ENCODE data around the gene THSD7A. TPM values are rescaled to one million over a fixed set of nuclear protein-coding genes. Genes with fewer than 3 reads are reported as not detected.

The THSD7A gene
- total RNA-seq, 1 donor from 2014 or later, result 21.6 TPM

- DNase-seq (ENCODE audit: low spot score), result no peak
Measured at GRCh38 chr7:11810043-11810625, 21.9 kb downstream of the THSD7A start.

- no peak for DNase-seq (ENCODE audit: low spot score)
Measured at GRCh38 chr7:11807000-11807399, 25.0 kb downstream of the THSD7A start.

GRCh38 chr7:11804621-11805020, 27.4 kb downstream of the THSD7A start:
- no peak for DNase-seq (ENCODE audit: low spot score)

GRCh38 chr7:11795231-11795630, 36.8 kb downstream of the THSD7A start:
- no peak for DNase-seq (ENCODE audit: low spot score)

- no peak for DNase-seq (ENCODE audit: low spot score)
Measured at GRCh38 chr7:11792166-11792565, 39.8 kb downstream of the THSD7A start.

GRCh38 chr7:11788568-11788967, 43.4 kb downstream of the THSD7A start:
- no peak for DNase-seq (ENCODE audit: low spot score)

GRCh38 chr7:11787534-11787933, 44.5 kb downstream of the THSD7A start:
- DNase-seq (ENCODE audit: low spot score), result no peak

- no peak for DNase-seq (ENCODE audit: low spot score)
Measured at GRCh38 chr7:11786186-11786585, 45.8 kb downstream of the THSD7A start.

- DNase-seq (ENCODE audit: low spot score), result no peak
Measured at GRCh38 chr7:11784769-11785536, 47.0 kb downstream of the THSD7A start.

GRCh38 chr7:11779864-11780674, 51.9 kb downstream of the THSD7A start:
- DNase-seq (ENCODE audit: low spot score), result no peak

- DNase-seq (ENCODE audit: low spot score), result no peak
Measured at GRCh38 chr7:11776039-11776438, 56.0 kb downstream of the THSD7A start.

GRCh38 chr7:11775401-11775800, 56.6 kb downstream of the THSD7A start:
- DNase-seq (ENCODE audit: low spot score), result no peak

- DNase-seq (ENCODE audit: low spot score), result no peak
Measured at GRCh38 chr7:11768263-11768662, 63.7 kb downstream of the THSD7A start.

- DNase-seq (ENCODE audit: low spot score), result no peak
Measured at GRCh38 chr7:11767148-11767547, 64.8 kb downstream of the THSD7A start.

- no peak for DNase-seq (ENCODE audit: low spot score)
Measured at GRCh38 chr7:11760372-11760771, 71.6 kb downstream of the THSD7A start.

- no peak for DNase-seq (ENCODE audit: low spot score)
Measured at GRCh38 chr7:11758627-11759111, 73.3 kb downstream of the THSD7A start.

- DNase-seq (ENCODE audit: low spot score), result no peak
Measured at GRCh38 chr7:11757153-11757552, 74.8 kb downstream of the THSD7A start.

GRCh38 chr7:11754933-11755332, 77.1 kb downstream of the THSD7A start:
- DNase-seq (ENCODE audit: low spot score), result no peak

GRCh38 chr7:11754123-11754522, 77.9 kb downstream of the THSD7A start:
- no peak for DNase-seq (ENCODE audit: low spot score)

- no peak for DNase-seq (ENCODE audit: low spot score)
Measured at GRCh38 chr7:11753433-11753832, 78.6 kb downstream of the THSD7A start.

- no peak for DNase-seq (ENCODE audit: low spot score)
Measured at GRCh38 chr7:11751807-11752389, 80.1 kb downstream of the THSD7A start.

GRCh38 chr7:11751315-11751714, 80.7 kb downstream of the THSD7A start:
- no peak for DNase-seq (ENCODE audit: low spot score)

Measured in ureter (tissue), 1 donor.